HEK293 (cell line): Measurements from ENCODE around the gene RPN2.

ENCODE experiments used
- CTCF ChIP-seq: fragments of 450-650 bp; formaldehyde crosslinking; IDR thresholded peaks from 2 replicates; pipeline ENCODE4 v1.5.1; 2016; ENCODE audit warnings: missing biosample characterization, missing genetic modification characterization
- GLIS1 ChIP-seq: fragments of 450-650 bp; formaldehyde crosslinking; IDR thresholded peaks from 2 replicates; pipeline ENCODE4 v1.5.1; 2016; ENCODE audit warnings: missing biosample characterization, missing genetic modification characterization
- OVOL3 ChIP-seq: fragments of 450-650 bp; formaldehyde crosslinking; IDR thresholded peaks from 2 replicates; pipeline ENCODE4 v1.5.1; 2016; ENCODE audit warnings: missing biosample characterization, missing genetic modification characterization
- SP2 ChIP-seq: fragments of 450-650 bp; formaldehyde crosslinking; IDR thresholded peaks from 2 replicates; pipeline ENCODE4 v1.5.1; 2016; ENCODE audit warnings: missing biosample characterization, missing genetic modification characterization
- YY2 ChIP-seq: fragments of 450-650 bp; formaldehyde crosslinking; IDR thresholded peaks from 2 replicates; pipeline ENCODE4 v1.5.1; 2016; ENCODE audit warnings: missing biosample characterization, missing genetic modification characterization
- ZNF24 ChIP-seq: fragments of 450-650 bp; formaldehyde crosslinking; IDR thresholded peaks from 2 replicates; pipeline ENCODE4 v1.5.1; 2016; ENCODE audit warnings: missing biosample characterization, missing genetic modification characterization
- ZNF324 ChIP-seq: fragments of 450-650 bp; formaldehyde crosslinking; IDR thresholded peaks from 2 replicates; pipeline ENCODE4 v1.5.1; 2016; ENCODE audit warnings: missing biosample characterization, missing genetic modification characterization
- ZNF654 ChIP-seq: fragments of 450-650 bp; formaldehyde crosslinking; IDR thresholded peaks from 2 replicates; pipeline ENCODE4 v1.5.1; 2016; ENCODE audit warnings: low read depth, missing biosample characterization, missing genetic modification characterization
- TF ChIP-seq, protein P1 (sequence below): fragments of 450-650 bp; formaldehyde crosslinking; IDR thresholded peaks from 2 replicates; pipeline ENCODE4 v1.5.1; 2016; ENCODE audit warnings: missing biosample characterization, missing genetic modification characterization

GRCh38 chr20:37259031-37259430, 79.9 kb downstream of the RPN2 start:
- TF ChIP-seq YY2 (no peak), ZNF24 (tag by site-specific recombination) (no peak), OVOL3 (no peak), CTCF (tag by site-specific recombination) (no peak), ZNF324 (tag by site-specific recombination) (no peak), ZNF654 (tag by site-specific recombination) (no peak), SP2 (no peak), GLIS1 (tag by site-specific recombination) (no peak)
- TF ChIP-seq, protein P1, sequence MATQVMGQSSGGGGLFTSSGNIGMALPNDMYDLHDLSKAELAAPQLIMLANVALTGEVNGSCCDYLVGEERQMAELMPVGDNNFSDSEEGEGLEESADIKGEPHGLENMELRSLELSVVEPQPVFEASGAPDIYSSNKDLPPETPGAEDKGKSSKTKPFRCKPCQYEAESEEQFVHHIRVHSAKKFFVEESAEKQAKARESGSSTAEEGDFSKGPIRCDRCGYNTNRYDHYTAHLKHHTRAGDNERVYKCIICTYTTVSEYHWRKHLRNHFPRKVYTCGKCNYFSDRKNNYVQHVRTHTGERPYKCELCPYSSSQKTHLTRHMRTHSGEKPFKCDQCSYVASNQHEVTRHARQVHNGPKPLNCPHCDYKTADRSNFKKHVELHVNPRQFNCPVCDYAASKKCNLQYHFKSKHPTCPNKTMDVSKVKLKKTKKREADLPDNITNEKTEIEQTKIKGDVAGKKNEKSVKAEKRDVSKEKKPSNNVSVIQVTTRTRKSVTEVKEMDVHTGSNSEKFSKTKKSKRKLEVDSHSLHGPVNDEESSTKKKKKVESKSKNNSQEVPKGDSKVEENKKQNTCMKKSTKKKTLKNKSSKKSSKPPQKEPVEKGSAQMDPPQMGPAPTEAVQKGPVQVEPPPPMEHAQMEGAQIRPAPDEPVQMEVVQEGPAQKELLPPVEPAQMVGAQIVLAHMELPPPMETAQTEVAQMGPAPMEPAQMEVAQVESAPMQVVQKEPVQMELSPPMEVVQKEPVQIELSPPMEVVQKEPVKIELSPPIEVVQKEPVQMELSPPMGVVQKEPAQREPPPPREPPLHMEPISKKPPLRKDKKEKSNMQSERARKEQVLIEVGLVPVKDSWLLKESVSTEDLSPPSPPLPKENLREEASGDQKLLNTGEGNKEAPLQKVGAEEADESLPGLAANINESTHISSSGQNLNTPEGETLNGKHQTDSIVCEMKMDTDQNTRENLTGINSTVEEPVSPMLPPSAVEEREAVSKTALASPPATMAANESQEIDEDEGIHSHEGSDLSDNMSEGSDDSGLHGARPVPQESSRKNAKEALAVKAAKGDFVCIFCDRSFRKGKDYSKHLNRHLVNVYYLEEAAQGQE (tag by site-specific recombination): no peak
